SK-N-SH (cell line): Measurements from ENCODE around the gene GRPEL2.

Source experiments
- CHD2 ChIP-seq: fragments of 150-350 bp; IDR thresholded peaks from 2 replicates; pipeline ENCODE4 v1.6.1; 2018; ENCODE audit warnings: low read length; ENCODE audit not compliant: partially characterized antibody
- CTCF ChIP-seq: fragments of 200-600 bp; sonication (generic); IDR thresholded peaks from 2 replicates; pipeline ENCODE4 v1.6.1; 2017; ENCODE audit warnings: antibody characterized with exemption, mild to moderate bottlenecking, moderate library complexity
- EP300 ChIP-seq, 2 experiments: IDR thresholded peaks; 2 replicates each; pipeline versions ENCODE4 v1.4.0 to v1.6.1; 2012; ENCODE audit warnings: borderline replicate concordance in 1 of 2, low read depth in 1 of 2, low read length in 1 of 2
- MAX ChIP-seq: IDR thresholded peaks from 2 replicates; pipeline ENCODE4 v1.4.0; 2012; ENCODE audit warnings: low read depth
- MXI1 ChIP-seq: IDR thresholded peaks from 2 replicates; pipeline ENCODE4 v1.6.1; 2012; ENCODE audit warnings: mild to moderate bottlenecking, low read depth, low read length, improper control_type of control experiment
- TAF1 ChIP-seq: IDR thresholded peaks from 2 replicates; pipeline ENCODE4 v1.6.1; 2012; ENCODE audit warnings: low read depth, mild to moderate bottlenecking, low read length, moderate library complexity, borderline replicate concordance
- TF ChIP-seq, protein P1 (sequence below): fragments of 150-350 bp; IDR thresholded peaks from 2 replicates; pipeline ENCODE4 v1.6.1; 2017; ENCODE audit warnings: antibody characterized with exemption, low read length, low read depth, borderline replicate concordance
- TF ChIP-seq, protein P2 (sequence below): IDR thresholded peaks from 2 replicates; pipeline ENCODE4 v1.4.0; 2012; ENCODE audit warnings: low read depth, borderline replicate concordance

GRCh38 chr5:149323210-149323609, 22.1 kb upstream of the GRPEL2 start:
- TF ChIP-seq MAX = no peak
- TF ChIP-seq CTCF = no peak
- TF ChIP-seq TAF1 = no peak
- TF ChIP-seq EP300 (IDR thresholded peaks at IDR 0.05; ENCODE audit: borderline replicate concordance in 1 of 2, low read depth in 1 of 2, low read length in 1 of 2) = no peak
- TF ChIP-seq CHD2 = no peak
- TF ChIP-seq, protein P1, sequence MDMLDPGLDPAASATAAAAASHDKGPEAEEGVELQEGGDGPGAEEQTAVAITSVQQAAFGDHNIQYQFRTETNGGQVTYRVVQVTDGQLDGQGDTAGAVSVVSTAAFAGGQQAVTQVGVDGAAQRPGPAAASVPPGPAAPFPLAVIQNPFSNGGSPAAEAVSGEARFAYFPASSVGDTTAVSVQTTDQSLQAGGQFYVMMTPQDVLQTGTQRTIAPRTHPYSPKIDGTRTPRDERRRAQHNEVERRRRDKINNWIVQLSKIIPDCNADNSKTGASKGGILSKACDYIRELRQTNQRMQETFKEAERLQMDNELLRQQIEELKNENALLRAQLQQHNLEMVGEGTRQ = no peak
- TF ChIP-seq, protein P2, sequence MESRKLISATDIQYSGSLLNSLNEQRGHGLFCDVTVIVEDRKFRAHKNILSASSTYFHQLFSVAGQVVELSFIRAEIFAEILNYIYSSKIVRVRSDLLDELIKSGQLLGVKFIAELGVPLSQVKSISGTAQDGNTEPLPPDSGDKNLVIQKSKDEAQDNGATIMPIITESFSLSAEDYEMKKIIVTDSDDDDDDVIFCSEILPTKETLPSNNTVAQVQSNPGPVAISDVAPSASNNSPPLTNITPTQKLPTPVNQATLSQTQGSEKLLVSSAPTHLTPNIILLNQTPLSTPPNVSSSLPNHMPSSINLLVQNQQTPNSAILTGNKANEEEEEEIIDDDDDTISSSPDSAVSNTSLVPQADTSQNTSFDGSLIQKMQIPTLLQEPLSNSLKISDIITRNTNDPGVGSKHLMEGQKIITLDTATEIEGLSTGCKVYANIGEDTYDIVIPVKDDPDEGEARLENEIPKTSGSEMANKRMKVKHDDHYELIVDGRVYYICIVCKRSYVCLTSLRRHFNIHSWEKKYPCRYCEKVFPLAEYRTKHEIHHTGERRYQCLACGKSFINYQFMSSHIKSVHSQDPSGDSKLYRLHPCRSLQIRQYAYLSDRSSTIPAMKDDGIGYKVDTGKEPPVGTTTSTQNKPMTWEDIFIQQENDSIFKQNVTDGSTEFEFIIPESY = no peak
- no peak for TF ChIP-seq MXI1
